Sigmoid colon (tissue), 7 donors: ENCODE results near the gene HSPB1. TPM values are rescaled to one million over a fixed set of nuclear protein-coding genes. Genes with fewer than 3 reads are reported as not detected.

Experiments used
- DNase-seq: peaks from one replicate; pipeline ENCODE4 v3.0.0-alpha.2; 2019
- H3K27ac ChIP-seq, 4 donors: fragments of 200-600 bp; sonication (generic); one replicate each; pipeline ENCODE4 v1.5.1; 2016 to 2019; ENCODE audit warnings: mild to moderate bottlenecking in 1 of 4
- H3K27me3 ChIP-seq, 3 donors: fragments of 200-600 bp; sonication (generic); one replicate each; pipeline ENCODE4 v1.5.1; 2019; ENCODE audit warnings: mild to moderate bottlenecking in 1 of 3
- H3K36me3 ChIP-seq, 4 donors: fragments of 200-600 bp; sonication (generic); one replicate each; pipeline ENCODE4 v1.5.1; 2016 to 2019
- H3K4me1 ChIP-seq, 4 donors: fragments of 200-600 bp; sonication (generic); one replicate each; pipeline ENCODE4 v1.5.1; 2017 to 2019
- H3K4me3 ChIP-seq, 4 donors: fragments of 200-600 bp; sonication (generic); one replicate each; pipeline ENCODE4 v1.5.1; 2017 to 2019; ENCODE audit warnings: mild to moderate bottlenecking in 2 of 4, moderate library complexity in 1 of 4
- H3K9me3 ChIP-seq, 4 donors: fragments of 200-600 bp in 3 of 4; sonication (generic) in 3 of 4; one replicate each; pipeline versions ENCODE4 v1.5.1 to v1.6.1; 2013 to 2019
- EP300 ChIP-seq, 4 donors: sonication (generic); formaldehyde crosslinking; IDR thresholded peaks; one replicate each; pipeline ENCODE4 v1.6.1; 2017; ENCODE audit warnings: antibody characterized with exemption in 4 of 4
- POLR2A ChIP-seq, 2 donors: fragments of 450-650 bp; IDR thresholded peaks; one replicate each; pipeline ENCODE4 v1.6.1; 2016; ENCODE audit warnings: antibody characterized with exemption in 2 of 2, mild to moderate bottlenecking in 2 of 2, moderate library complexity in 2 of 2
- POLR2AphosphoS5 ChIP-seq, 4 donors: sonication (generic); formaldehyde crosslinking; IDR thresholded peaks; one replicate each; pipeline ENCODE4 v1.6.1; 2017; ENCODE audit warnings: antibody characterized with exemption in 4 of 4
- WGBS, 2 donors: extraction: QIAGEN DNeasy Blood & Tissue Kit; methylation state at CpG; one replicate each; pipeline ENCODE4 v1.1.7; 2013; 5-methylcytosine and 5-hydroxymethylcytosine counted together
- intact Hi-C: fragments of 100-400 bp; cut with DNase I; formaldehyde crosslinking; loops from one replicate; pipeline ENCODE4 v1.15.1; 2023
- polyA plus RNA-seq, 3 donors: library from polyadenylated mRNA; stranded (reverse); fragments of 200-250 nt; gene quantifications; one replicate each; pipeline ENCODE4 v1.2.3, GENCODE V29; 2013
- total RNA-seq, 4 donors: library from RNA; depleted of rRNA; stranded (reverse); fragments of >200 nt; gene quantifications; one replicate each; pipeline ENCODE4 v1.1.0, GENCODE V29; 2016
- TF ChIP-seq, protein P1 (sequence below), 4 experiments: fragments of 450-650 bp in 3 of 4; fragments of 200-600 bp in 1 of 4; IDR thresholded peaks; one replicate each; pipeline ENCODE4 v1.5.1; 2016 to 2019; ENCODE audit warnings: antibody characterized with exemption in 4 of 4, mild to moderate bottlenecking in 3 of 4, moderate library complexity in 2 of 4
- donor health status: healthy with polysubstance abuse.
- donor health status: Bipolar disorder and iron deficiency.
- donor health status: healthy.

HSPB1 gene
- total and polyA plus RNA-seq, 7 donors = 202 to 2,528 (median 929) TPM

DNA sequence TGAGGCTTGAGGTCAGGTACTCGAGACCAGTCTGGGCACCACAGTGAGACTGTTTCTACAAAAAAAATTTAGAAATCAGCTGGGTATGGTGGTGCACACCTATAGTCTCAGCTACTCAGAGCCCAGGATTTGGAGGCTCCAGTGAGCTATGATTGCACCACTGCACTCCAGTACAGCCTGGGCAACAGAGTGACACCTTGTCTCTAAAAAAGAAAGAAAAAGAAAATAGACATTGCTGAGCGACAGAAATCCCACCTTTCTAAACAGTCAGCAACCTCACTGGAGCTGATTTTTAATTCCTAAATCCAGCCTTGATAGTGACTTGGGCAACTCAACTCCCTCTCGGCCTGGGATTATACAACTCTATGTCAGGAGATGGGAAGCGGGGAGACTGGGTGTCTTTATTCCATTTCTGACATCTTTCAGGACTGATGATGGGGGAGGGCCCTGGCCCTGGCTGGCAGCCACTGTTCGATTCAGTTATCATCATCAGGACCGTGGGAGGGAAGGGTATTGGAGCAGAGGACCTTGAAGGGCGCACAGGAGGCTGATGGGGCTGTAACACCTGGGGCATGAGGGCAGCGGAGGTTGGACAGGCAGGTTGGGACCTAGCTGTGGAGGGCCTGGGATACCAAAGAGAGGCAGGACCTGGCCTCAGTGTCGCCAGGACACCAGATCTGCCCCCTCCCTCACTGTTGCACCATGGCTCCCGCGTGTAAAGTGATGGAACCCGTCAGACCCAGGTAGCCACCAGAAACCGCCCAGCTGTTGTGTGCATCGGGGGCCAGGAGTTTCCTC lies 14.7 kb downstream of the HSPB1 start:
- Histone ChIP-seq H3K27ac (peak overlapping the region; percentile 89 to 94 (median 92)), H3K4me3 (peak overlapping the region; percentile 65 to 71 (median 66)), H3K36me3 (peaks cover 0 to 3% (median 0%) of the 10 kb centered on the region in 4 donors), H3K4me1 (peaks cover 0 to 25% (median 22%) of the 10 kb centered on the region in 4 donors), H3K9me3 (no peaks in the 10 kb centered on the region), H3K27me3 (no peaks in the 10 kb centered on the region)
- whole genome bisulfite sequencing, 2 donors = 55 to 60% methylated on average over 14 of the region's 14 CpGs
- no peak for DNase-seq
- TF ChIP-seq POLR2A (IDR thresholded peaks at IDR 0.05) = no peak
- TF ChIP-seq, protein P1, sequence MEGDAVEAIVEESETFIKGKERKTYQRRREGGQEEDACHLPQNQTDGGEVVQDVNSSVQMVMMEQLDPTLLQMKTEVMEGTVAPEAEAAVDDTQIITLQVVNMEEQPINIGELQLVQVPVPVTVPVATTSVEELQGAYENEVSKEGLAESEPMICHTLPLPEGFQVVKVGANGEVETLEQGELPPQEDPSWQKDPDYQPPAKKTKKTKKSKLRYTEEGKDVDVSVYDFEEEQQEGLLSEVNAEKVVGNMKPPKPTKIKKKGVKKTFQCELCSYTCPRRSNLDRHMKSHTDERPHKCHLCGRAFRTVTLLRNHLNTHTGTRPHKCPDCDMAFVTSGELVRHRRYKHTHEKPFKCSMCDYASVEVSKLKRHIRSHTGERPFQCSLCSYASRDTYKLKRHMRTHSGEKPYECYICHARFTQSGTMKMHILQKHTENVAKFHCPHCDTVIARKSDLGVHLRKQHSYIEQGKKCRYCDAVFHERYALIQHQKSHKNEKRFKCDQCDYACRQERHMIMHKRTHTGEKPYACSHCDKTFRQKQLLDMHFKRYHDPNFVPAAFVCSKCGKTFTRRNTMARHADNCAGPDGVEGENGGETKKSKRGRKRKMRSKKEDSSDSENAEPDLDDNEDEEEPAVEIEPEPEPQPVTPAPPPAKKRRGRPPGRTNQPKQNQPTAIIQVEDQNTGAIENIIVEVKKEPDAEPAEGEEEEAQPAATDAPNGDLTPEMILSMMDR (IDR thresholded peaks at IDR 0.05) = no peak
- no peak for TF ChIP-seq POLR2AphosphoS5 (IDR thresholded peaks at IDR 0.05)
- no peak for TF ChIP-seq EP300 (IDR thresholded peaks at IDR 0.05)
- intact Hi-C loops = loop anchor here (5.0 to 10.0 kb wide), 2 partner anchors 35 to 242 kb away; no protein-coding TSS in a partner anchor

DNA sequence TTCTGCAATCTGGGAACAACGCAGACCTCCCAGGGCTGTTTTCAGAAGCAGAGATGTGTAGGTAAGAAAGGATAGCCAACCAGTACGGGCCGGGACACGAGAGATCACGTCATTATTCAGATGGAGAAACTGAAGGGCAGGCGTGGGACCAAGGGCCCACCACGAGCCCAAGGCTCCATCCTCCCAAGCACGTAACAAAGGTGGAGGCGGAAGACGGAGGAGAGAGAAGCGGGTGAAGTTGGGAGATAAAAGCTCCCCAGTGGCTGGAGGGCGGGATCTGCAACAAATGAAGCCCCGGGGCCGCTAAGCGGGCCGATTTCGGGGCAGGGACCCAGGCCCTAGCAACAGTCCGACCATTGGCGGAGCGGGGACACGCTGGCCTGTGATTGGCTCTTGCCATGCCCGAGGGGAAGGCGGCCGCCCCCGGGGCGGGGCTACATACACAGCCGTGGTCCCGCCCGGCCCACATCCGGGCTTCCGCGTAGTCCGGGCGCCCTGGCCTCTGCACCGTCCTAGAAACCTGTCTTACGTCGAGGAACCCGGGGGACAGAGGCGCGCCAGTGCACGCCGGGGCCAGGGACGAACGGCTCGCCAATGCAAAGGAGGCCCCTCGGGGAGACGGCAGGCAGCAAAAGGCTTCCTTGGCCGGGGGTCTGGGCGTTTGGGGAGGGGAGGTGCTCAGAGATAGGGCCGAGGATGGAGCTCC lies 15.5 kb downstream of the HSPB1 start:
- no peaks in the 10 kb centered on the region for H3K9me3 ChIP-seq
- H3K4me1 ChIP-seq = peaks cover 0 to 25% (median 22%) of the 10 kb centered on the region in 4 donors
- H3K27me3 ChIP-seq = no peaks in the 10 kb centered on the region
- intact Hi-C loops = loop anchor here (1.0 to 10.0 kb wide), 3 partner anchors 36 to 243 kb away; no protein-coding TSS in a partner anchor
- 0 to 1% methylated on average over 50 of the region's 50 CpGs for WGBS, 2 donors
- TF ChIP-seq, protein P1 (IDR thresholded peaks at IDR 0.05) = no peak
- TF ChIP-seq POLR2A (IDR thresholded peaks at IDR 0.05) = peak; percentile 85 to 96
- TF ChIP-seq EP300 (IDR thresholded peaks at IDR 0.05) = no peak
- peak; percentile 90 to 97 (median 96) for TF ChIP-seq POLR2AphosphoS5 (IDR thresholded peaks at IDR 0.05)
- peak overlapping the region; percentile 65 to 71 (median 66) for H3K4me3 ChIP-seq
- H3K27ac ChIP-seq = peak overlapping the region; percentile 89 to 94 (median 92)
- peaks cover 0 to 3% (median 0%) of the 10 kb centered on the region in 4 donors for H3K36me3 ChIP-seq
- DNase-seq = peak; percentile 99

DNA sequence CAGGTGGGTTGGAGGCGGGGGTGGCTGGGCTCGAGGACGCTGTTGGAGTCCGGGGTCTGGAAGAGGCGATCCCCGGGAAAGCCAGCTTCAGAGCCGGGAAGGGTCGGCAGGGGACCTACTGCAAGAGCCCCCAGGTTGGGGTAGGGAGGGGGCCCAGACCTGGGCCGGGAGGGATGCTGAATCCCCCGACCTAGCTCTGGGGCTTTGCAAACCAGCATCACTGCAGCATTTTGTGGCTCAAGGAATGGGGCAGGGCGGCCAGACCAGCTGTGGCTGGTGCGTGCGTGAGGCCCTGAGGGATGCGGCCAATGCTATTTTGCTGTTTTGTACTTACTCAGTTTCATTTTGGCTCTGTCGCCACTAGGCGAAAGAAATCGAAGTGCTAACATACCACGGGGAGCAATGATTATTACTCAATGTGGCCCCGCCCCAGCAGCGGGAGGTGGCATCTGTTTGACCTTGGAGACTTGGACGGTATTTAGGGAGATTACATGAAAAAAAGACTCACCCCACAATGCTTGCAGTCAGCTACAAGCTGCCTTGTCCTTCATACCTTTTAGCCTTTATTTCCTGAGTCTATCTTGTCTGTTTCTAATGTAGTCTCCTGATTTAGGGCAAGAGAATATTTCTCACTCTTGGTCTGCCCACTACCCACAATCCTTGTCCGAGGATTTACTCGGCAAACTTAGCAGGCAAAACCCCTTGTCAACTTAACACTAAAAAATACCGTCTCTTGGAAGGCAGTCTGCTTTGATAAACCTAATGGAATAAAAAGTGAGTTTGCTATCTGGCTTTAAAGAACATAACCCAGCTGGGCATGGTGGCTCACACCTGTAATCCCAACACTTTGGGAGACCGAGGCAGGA lies 16.2 kb downstream of the HSPB1 start:
- peak; percentile 91 for DNase-seq
- Histone ChIP-seq H3K27me3 (no peaks in the 10 kb centered on the region), H3K4me3 (peak overlapping the region; percentile 65 to 71 (median 66)), H3K9me3 (no peaks in the 10 kb centered on the region), H3K4me1 (peaks cover 0 to 25% (median 18%) of the 10 kb centered on the region in 4 donors), H3K36me3 (peaks cover 0 to 3% (median 0%) of the 10 kb centered on the region in 4 donors), H3K27ac (peak overlapping the region; percentile 89 to 94 (median 92))
- WGBS, 2 donors = 4 to 6% methylated on average over 25 of the region's 25 CpGs
- intact Hi-C loops = loop anchor here (1.0 to 10.0 kb wide), 3 partner anchors 36 to 244 kb away; no protein-coding TSS in a partner anchor
- TF ChIP-seq, protein P1 (IDR thresholded peaks at IDR 0.05) = peak in 3 of 4 experiments; percentile 21 to 49 (median 48)
- TF ChIP-seq POLR2AphosphoS5 (IDR thresholded peaks at IDR 0.05) (peak; percentile 2 to 56 (median 37)), EP300 (IDR thresholded peaks at IDR 0.05) (no peak)

DNA sequence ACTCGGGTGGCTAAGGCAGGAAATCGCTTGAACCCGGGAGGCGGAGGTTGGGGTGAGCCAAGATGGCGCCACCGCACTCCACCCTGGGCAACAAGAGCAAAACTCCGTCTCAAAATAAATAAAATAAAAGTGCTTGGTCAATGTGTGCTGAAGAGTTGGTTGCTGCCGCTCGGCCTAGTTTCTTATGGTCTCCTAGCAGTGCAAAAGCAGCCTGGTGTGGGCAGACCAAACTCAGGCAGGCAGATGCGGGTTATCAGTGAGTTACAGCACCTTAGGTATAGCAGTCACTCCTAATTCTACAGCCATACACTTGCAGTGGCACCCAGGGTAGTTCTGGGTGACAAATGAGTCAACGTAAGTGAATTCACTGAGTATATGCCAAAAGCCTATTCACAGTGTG lies 22.6 kb downstream of the HSPB1 start:
- TF ChIP-seq, protein P1 (IDR thresholded peaks at IDR 0.05) = no peak
- TF ChIP-seq EP300 (IDR thresholded peaks at IDR 0.05) (no peak), POLR2AphosphoS5 (IDR thresholded peaks at IDR 0.05) (no peak), POLR2A (IDR thresholded peaks at IDR 0.05) (no peak)
- Histone ChIP-seq H3K9me3 (no peaks in the 10 kb centered on the region), H3K36me3 (peaks cover 0 to 41% (median 16%) of the 10 kb centered on the region in 4 donors), H3K27ac (peak overlapping the region in 1 of 4 donors; percentile 7), H3K27me3 (no peaks in the 10 kb centered on the region), H3K4me3 (no peak overlapping the region), H3K4me1 (peaks cover 0 to 16% (median 8%) of the 10 kb centered on the region in 4 donors)
- peak; percentile 45 for DNase-seq
- WGBS, 2 donors = 97 to 98% methylated on average over 11 of the region's 11 CpGs
- intact Hi-C loops = no loop called here
